Right kidney (tissue), 1 donor: Measurements from ENCODE around the gene DTYMK.
"Not testable (repeated sequence)": the region's sequence is repeated elsewhere in the genome, so short reads cannot be mapped to it uniquely, and the experiment has no call there.

Experiments
- DNase-seq: peaks from one replicate; pipeline ENCODE4 v3.0.0-alpha.2; 2016

Gene DTYMK

DNA sequence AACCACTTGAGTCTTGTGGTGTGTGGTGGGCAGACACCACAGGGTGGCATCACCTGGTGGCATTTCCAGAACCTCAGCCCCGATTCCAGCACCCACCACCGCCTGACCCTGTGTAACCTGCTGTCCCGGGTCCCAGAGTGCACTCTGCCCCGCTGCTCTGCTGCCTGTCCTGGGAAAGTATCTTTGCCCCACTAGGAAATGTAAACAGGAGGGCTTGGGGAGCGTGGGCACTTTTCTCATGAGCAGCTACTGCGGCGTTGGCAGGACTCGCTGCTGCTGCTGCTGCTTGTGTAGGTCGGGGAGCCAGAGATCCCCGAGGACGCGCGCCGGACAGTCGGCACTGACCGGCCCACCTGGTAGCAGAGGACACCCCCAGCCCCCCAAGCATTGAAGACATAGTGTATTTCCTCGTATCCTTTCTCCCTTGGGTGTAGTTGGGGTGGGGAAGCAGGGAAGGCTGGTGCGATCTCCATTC, 13.4 kb downstream of the DTYMK start:
- no peak for DNase-seq

DNA sequence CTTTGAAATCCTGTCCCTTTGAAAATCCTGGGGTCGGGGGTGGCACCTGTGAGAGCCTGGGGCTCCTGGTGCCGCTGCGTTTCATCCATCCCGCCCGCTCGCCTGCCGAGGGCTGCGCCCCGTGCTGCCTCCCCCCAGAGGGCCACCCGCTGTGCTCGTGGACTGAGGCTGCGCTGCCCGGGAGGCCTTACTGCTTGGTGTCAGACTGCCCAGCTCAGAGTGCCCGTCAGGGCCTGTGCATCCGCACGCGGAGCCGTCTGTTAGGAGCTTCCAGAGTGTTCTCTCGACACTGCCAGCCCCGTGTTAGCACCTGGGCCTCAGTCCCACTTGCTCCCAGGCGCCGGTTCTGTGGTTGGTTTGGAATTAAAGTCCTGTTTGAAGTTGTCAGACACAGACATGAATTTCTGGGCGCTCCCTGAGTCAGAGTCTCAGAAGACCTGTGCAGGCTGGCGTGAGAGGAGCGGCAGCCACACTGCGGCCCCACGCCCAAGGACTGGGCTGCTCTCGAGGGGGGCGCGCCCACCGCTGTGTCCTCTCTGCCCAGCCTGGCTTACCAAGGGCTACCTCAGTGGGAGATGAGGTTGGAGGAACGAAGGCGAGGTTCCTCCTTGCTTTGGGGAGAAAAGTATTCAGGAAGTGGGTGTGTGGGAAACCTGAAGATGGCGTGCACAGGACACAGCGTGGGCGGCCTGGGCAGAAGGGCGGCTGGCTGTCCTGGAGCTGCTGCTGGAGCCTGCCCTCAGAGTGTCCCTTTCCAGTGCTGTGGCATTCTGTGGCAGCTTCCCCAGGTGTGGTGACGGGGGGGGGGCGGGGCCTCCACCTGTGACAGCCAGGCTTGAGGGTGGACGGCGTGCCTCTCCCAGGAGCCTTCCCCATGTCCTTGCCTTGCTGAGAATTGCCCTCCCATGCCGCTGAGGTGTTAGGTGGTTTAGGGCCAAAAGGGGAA, 14.1 kb downstream of the DTYMK start:
- no peak for DNase-seq

DNA sequence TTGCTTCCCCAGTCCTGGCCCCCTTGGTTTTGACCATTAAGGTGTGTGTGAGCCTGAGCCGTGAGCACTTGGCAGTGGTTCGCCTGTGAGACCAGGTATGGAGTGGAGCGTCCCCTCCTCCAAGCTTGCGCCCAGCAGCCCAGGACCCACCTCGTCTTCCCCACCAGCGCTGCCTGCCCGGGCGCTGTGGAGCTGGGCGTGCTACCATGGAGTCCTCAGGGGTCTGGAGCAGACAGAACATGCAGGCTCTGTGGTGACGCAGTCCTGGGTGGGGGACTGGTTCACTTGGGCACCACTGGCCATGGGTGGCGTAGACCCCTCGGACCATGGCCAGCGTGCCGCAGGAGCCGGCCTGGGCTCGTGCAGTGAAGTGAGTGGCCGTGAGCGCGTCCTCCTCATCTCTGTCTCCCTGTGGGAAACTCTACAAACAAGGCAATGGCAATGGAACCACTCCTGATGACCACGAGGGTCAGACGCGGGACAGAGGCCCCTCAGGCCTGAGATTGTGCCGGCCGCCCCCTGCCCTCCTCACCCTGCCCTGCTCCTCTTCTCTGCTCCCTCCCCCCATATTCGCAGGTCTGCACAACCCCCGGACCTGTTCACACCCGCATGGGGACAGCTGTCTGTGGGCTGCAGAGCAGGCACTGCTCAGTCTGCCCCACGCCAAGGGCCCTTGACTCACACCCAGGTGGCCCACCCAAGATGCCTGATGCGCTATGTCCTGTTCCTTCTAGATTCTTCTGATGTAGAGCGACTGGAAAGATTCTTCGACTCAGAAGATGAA, 15.0 kb downstream of the DTYMK start:
- DNase-seq: no peak

DNA sequence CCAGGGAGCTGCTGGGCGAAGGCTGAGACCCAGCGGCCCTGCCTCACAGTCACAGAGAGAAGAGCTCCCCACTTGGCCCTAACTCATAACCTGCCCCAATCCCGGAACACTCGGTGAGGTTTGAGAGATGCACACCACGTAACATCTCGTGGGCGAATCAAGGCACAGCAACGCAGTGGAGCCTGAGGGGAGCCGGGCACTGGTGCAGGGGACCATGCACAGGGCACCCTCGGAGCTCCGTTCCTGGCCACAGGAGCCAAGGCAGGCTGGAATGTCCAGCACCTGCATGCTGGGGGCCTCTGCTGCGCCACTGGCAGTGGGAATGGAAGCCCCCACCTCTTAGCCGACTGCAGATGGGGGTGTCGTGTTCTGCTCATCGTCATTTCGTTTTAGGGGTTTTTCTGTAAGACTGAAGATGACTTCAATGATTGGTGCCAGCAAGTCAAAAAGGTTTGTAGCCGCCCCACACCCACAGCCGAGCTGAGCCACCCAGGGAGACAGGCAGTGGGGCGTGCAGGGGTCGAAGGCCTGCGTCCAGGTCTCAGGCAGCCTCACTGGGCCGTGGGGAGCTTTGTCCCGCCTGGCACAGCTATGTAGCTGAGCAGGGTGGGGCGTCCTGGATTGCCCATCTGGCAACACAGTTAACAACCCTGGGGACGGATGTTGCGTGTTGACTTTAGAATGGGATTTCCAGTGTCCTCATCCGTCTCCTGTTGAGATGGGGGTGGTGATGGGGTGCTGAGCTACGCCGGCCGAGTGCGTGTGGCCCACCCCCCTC, 16.1 kb downstream of the DTYMK start:
- no peak for DNase-seq

DNA sequence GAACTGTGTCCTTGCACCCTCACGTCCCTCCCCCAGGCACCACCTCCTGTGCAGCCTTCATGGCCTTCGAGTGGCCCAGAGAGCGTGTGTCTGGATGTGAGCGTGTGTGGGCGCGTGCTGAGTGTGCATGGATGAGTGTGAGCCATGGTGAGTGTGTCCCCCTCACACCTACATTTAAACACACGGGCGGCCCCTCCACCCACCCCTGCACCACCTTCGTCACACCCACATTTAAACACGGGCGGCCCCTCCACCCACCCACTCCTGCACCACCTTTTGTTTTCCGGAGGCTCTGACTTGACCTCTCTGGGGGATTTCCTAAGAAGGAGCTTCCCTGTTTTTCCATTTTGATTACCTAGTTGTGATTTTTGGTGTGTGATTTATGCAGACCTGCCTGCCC, 17.8 kb downstream of the DTYMK start:
- no peak for DNase-seq

DNA sequence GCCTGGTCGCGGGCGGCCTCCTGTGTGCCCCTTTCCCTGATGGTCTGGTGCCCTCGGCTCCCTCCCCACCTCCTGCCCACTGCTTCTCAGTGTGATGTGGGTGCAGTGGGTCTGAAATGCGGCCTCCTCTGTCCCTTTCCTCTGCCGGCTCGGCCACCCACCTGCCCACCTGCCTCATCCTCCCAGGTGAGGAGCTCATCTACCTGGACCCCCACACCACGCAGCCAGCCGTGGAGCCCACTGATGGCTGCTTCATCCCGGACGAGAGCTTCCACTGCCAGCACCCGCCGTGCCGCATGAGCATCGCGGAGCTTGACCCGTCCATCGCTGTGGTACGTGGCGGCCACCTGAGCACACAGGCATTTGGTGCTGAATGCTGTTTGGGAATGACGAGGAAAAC, 18.3 kb downstream of the DTYMK start:
- no peak for DNase-seq

DNA sequence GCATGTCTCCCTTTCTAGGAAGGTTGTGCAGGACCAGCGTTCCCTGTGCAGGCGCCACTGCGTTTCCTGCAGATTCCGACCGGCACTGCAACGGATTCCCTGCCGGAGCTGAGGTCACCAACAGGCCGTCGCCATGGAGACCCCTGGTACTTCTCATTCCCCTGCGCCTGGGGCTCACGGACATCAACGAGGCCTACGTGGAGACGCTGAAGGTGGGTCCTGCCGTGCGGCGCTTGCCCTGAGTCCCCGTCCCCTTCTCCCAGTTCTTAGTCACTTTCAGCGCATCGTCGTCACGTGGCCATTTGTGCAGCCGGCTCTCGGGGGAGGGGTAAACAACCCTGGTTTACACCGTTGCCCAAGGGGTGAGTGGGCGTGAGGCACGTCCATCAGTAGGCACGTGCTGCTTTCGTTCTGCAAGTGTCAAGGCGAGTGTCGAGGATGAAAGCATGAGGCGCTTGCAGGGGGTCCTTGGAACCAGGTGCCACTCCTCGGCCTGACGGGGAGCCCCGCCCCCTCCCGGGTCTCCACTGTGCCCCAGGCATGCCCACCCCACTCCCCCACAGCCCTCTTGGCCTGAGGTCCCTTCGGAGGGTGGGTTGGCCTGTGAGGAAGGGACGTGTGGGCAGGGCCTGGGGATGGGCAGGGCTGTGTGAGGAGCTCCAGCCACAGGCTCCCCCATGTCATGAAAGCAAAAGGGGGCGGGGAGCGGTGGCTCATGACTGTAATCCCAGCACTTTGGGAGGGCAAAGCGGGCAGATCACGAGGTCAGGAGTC, 19.8 kb downstream of the DTYMK start:
- DNase-seq: peak; percentile 40

DNA sequence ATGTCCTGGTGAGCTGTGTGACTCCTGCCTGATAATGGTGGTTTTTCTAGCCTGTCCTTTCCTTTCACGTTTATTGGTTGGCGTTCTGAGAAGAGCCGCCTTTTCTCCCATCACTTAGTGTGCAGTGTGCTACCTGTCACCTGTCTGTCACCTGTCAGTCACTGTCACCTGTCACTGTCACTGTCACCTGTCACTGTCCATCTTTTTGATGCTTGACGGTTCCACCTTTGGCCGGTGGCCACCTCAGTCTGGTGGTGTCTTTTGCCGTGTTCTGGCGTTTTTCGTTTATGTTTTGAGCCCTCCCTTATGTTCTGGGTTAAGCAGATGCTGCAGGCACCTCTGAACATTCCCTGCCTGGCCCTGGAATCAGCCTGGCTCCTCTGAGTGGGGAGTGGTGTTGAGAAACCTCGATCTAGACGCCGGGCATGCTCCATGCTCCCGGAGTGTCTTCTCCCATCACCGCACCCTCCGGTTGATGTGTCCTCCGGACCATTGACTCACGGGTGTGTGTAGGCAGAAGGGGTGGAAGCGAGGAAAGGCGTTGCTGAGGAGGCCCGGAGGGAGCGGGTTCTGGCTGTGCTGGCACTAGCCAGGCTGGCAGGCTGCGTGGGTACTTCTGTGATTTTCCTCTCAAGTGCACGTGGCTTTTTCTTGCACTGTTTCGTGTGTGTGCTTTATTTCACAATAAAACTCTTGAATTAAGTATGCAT, 20.7 kb downstream of the DTYMK start:
- no peak for DNase-seq

DNA sequence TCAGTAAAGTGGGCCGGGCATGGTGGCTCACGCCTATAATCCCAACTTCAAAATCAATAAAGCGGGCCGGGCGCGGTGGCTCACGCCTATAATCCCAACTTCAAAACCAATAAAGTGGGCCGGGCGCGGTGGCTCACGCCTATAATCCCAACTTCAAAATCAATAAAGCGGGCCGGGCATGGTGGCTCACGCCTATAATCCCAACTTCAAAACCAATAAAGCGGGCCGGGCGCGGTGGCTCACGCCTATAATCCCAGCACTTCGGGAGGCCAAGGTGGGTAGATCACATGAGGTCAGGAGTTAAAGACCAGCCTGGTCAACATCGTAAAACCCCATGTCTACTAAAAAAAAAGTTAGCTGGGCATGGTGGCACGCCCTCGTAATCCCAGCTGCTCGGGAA, 23.9 kb downstream of the DTYMK start:
- not testable (repeated sequence) for DNase-seq

DNA sequence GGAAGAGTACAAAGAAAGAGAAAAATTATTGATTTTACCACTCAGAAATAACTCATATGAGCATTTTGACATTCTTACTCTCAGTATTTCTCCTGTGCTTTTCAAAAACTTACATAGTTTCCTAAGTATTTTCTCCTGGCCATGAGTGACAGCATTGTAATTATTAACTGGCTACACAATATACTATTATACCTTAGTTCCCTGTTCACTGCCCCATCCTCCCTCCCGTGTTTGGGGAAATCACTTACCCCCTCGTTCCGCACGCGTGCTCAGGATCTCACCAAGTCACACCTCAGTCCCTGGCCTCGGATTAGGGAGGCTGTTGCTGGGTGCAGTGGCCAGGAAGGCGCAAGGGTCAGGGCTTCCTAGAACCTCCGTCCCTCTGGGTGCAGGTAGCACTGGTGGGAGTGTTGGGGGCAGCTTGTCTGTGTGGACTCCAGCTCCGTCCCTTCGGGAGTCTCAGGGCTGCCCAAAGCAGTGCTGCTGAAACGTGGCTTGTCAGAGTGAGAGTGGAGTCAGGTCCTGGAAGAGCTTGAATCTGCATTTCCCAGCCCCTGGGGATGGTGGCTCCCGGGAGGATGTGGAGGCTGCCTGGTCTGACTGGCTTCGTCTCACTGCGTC, 25.9 kb downstream of the DTYMK start:
- no peak for DNase-seq

DNA sequence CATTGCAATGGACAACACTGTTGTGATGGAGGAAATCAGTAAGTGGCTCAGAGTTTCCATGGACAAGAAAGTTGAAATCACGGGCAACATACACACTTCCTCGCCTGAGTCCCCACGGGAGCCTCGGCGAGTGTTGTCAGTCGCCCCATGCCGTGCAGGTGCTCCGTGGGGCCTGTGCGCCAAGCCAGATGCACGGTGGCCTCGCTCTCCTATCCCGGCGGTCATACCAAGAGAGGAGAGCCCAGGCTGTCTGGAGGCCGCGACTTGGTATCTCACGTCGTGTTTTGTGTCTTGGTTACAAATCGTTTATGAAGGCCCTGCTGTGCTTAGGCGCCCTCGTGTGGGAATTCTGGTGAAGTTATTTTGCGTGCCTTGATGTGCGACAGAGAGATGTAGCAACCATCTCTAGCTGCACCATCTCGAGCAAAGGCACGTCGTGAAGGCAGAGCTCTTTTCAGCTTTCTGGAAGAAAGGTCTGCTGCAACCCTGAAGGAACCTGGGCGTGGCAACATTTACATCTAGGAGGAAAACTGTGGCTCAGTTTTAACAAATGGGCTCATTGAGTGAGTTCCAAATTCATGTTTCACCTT, 27.4 kb downstream of the DTYMK start:
- peak; percentile 50 for DNase-seq

DNA sequence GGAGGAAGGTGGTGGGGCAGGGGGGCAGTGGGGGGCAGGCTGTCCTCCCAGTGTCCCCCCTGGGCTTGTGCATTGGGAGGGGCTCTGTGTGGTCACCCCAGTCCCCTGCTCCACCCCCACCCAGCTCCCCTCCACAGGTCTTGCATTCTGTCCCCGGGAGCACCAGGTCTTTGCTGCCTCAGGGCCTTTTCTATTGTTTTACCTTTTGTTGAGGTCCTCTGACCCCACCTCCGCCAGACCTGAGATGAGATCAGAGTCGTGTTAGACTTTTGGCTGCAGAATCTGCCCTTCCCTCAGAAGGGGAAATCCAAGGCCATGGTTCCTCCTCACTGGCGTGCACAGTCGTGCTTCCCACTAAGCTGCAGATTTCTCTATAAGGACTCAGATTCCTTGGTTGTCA, 28.3 kb downstream of the DTYMK start:
- DNase-seq: no peak

DNA sequence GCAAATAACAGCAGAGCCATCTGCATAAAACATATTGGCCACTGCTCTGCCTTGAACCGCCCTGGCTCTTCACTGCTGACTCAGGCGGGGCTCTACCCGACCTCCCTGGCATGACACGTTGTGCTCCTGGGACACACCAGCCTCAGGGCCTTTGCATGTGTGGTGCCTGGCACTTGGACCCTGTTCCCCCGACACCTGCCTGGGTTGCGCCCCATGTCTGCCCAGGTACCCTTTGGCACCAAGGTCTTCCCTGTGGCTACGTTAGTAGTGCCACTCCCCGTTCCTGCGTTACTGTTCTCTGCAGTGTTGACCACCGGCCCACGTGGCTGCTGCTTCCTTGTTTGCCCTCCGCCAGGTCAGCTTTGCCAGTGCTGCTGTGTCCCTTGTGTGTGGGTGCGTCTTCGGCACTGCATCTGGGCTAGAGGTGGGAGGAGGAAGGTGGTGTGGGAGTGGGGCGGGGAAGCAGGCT, 28.8 kb downstream of the DTYMK start:
- DNase-seq: no peak

DNA sequence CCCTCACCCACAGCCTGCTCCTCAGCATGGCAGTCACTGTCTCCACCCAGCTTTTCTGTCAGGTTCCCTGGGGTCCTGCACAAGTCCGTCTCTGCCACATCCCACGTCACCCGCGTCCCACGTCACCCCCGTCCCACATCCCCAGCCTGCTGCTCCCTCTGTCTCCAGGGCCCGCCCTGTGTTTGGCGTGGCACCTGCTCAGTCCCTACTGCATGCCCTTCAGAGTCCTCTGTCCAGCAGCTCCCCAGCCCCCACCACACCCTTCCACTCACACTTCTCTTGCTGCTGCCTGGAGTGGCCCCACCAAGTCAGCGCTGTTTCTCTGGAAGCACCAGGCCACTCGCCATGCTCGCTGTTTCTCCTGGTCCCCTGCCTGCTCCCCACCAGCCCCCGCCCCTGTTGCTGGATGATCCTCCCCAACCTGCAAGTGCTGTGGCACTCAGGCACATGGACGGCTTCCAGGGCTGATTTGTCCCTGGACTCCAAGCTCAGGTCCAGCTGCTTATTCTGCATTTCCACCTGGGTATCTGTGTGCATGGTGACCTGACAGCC, 30.3 kb downstream of the DTYMK start:
- no peak for DNase-seq

DNA sequence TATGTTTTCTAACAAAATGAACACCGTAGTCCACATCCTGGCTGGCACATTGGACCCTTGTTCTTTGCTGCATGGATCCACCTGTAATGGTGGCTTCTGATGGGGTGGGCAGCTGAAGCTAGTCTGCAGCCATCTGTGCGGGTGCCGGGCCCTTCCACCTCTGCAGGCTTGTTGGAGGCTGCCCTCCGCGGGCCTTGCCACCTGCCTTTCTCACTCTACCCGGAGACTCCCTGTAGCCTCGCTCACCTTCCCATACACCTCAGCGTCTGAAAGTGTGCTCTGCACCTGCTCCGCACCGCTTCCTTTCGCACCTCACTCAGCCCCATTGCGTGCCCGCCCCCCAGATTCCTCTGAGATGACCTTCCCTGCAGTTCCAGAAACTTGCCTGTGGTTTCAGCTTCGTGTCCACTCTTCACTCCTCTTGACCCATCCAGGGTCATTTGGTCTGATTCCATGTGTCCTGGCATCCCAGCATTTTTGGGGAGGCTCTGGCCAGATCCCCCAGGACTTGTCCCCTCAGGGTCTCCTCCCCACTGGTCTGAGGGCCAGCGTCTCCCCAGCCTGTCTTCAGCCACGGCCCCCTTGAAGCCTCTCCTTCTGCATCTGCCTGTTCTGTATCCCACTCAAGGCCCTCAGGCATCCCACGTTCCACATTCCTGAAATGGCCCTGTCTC, 31.0 kb downstream of the DTYMK start:
- DNase-seq: no peak

DNA sequence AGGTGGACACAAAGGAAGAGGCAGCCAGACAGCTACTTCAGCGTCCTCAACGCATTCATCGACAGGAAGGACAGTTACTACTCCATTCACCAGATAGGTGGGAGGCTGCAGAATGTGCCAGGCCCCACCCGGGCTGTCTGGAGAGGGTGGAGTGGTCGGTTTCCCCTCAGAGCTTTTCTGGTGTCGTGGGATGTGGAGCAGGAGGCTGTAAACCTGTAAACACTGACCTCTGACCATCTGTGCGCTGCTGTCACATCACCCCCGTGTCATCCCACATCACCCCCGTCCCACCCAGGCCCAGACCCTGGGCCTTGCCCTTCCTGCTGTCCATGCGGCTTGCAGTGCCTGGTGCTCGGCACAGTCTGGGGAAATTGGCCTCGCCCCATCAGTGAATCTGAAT, 32.1 kb downstream of the DTYMK start:
- no peak for DNase-seq

DNA sequence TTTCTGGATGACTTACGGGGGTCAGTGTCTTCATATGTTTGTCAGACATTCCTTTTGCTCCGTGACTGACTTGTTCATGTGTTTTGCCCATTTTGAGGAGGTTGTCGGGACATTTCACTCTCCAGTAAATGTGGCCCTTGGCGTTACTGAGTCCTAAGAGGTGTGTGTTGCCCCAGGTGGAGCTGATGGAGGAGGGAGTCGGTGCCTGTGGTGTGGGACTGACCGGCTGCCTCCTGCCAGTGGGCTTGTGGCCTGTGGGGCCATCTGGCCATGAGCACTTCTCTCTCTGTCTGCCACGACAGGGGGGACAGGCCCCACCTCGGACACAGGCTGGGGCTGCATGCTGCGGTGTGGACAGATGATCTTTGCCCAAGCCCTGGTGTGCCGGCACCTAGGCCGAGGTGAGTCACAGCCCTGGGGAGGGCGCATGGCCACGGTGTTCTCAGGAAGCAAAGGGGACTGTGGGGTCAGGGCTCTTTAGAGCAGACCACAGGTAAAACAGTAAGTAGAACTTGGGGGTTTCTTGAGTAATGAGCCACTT, 33.3 kb downstream of the DTYMK start:
- DNase-seq: no peak

DNA sequence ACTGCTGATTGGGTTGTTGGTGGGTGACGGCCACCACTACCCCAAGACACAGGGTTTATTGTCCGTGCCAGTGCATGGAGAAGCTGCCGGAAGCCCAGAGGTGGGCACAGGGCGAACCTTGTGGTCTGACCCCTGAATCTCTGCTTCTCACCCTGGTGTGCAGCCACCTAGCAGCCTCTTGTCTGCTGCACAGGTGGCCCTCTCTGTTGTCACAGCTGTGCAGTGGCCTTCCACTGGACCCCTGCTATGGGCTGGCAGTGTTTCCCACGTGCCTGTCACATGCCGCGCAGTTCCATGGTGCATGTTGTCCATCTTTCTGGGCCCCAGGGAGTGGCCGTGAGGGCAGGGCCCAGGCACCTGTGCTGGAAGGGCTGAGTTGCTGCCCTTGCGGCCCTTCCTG, 33.9 kb downstream of the DTYMK start:
- DNase-seq: no peak

DNA sequence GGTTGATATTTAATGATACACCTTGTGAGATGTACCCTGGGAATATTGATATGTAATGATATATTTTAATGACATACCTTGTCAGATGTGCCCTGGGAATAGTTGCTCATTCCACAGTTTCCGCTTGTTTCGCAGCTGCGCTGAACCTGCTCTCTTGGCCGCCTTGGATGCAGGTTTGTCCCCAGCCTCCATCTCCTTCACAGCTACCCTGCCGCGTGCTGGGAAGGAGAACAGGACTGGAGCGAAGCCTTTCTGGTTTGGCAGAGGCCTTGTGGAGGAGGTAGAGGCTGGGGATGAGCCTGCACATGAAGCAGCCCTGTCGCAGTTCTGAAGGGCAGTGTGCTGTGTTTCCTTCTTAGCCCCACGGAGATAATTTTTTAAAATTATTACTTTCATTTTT, 34.5 kb downstream of the DTYMK start:
- DNase-seq: no peak
